Omental fat pad (tissue), 4 donors: ENCODE measurements around the gene NOL12. TPM values are rescaled to one million over a fixed set of nuclear protein-coding genes. Genes with fewer than 3 reads are reported as not detected.

Experiments used
- ATAC-seq: fragments of 150-250 bp; one replicate; pipeline ENCODE4 v1.9.1; 2016; ENCODE audit warnings: mild to moderate bottlenecking, moderate library complexity; ENCODE audit not compliant: low FRiP score
- DNase-seq: peaks from one replicate; pipeline ENCODE4 v3.0.0-alpha.2; 2019; ENCODE audit warnings: low spot score
- CTCF ChIP-seq, 3 donors: fragments of 450-650 bp; IDR thresholded peaks; one replicate each; pipeline ENCODE4 v1.5.1; 2016 to 2017; ENCODE audit warnings: antibody characterized with exemption in 3 of 3, mild to moderate bottlenecking in 3 of 3, moderate library complexity in 2 of 3
- small RNA-seq: library from RNA; depleted of rRNA; stranded (forward); fragments of <200 nt; gene quantifications from one replicate; pipeline ENCODE3, GENCODE V24; 2016
- total RNA-seq, 4 donors: library from RNA; depleted of rRNA; stranded (reverse); fragments of >200 nt; gene quantifications; one replicate each; pipeline ENCODE4 v1.1.0, GENCODE V29; 2016

Gene NOL12
- total RNA-seq, 4 donors from 2014 or later: 16.4 to 34.8 (median 21.4) TPM

- DNase-seq (no peak), ATAC-seq (no peak)
- no peak for TF ChIP-seq CTCF (IDR thresholded peaks at IDR 0.05)
These were observed 54.5 kb downstream of the NOL12 start for GRCh38 chr22:37740455-37741311.

- no peak for TF ChIP-seq CTCF (IDR thresholded peaks at IDR 0.05)
- DNase-seq (peak; percentile 82), ATAC-seq (peak; percentile 45)
These were observed 55.2 kb downstream of the NOL12 start for GRCh38 chr22:37741312-37741795.

- TF ChIP-seq CTCF (IDR thresholded peaks at IDR 0.05): no peak
- DNase-seq (no peak), ATAC-seq (peak; percentile 30)
These were observed 56.4 kb downstream of the NOL12 start for GRCh38 chr22:37742376-37743171.

Small RNA genes within 50 kb of the gene (small RNA-seq; reads per million reads assigned to genes)
- not detected for gene RN7SL385P

Other genes starting within 250 kb of the NOL12 start
- gene MFNG, start 200.0 kb upstream of the NOL12 start, total RNA-seq: 10 to 100 TPM; 16.0 to 64.2 (median 35.7) TPM
- 10 to 100 TPM in 1 of 4 donors, 1 to 10 TPM in 3; 2.5 to 18.8 (median 4.8) TPM for gene CARD10, start 166.9 kb upstream of the NOL12 start, total RNA-seq
- gene CDC42EP1, start 125.9 kb upstream of the NOL12 start, total RNA-seq: 10 to 100 TPM; 33.1 to 63.0 (median 39.2) TPM
- 10 to 100 TPM in 1 of 4 donors, 1 to 10 TPM in 2, not detected in 1; 1.8 to 13.6 (median 3.6) TPM for gene LGALS2, start 106.3 kb upstream of the NOL12 start, total RNA-seq
- 10 to 100 TPM; 28.7 to 50.7 (median 33.9) TPM for gene GGA1, start 77.5 kb upstream of the NOL12 start, total RNA-seq
- 10 to 100 TPM in 1 of 4 donors, 1 to 10 TPM in 3; 3.6 to 11.5 (median 8.2) TPM for gene SH3BP1, start 46.7 kb upstream of the NOL12 start, total RNA-seq
- 1 to 10 TPM; 3.8 to 5.4 (median 4.3) TPM for gene PDXP, start 27.6 kb upstream of the NOL12 start, total RNA-seq
- gene LGALS1, start 10.7 kb upstream of the NOL12 start, total RNA-seq: 1,000 to 10,000 TPM; 1,558 to 2,934 (median 2,167) TPM
- gene TRIOBP, start 10.7 kb downstream of the NOL12 start, total RNA-seq: 100 to 1,000 TPM in 1 of 4 donors, 10 to 100 TPM in 3; 79.2 to 179 (median 82.8) TPM
- gene GCAT, start 121.6 kb downstream of the NOL12 start, total RNA-seq: 10 to 100 TPM in 1 of 4 donors, 1 to 10 TPM in 3; 6.5 to 12.0 (median 8.9) TPM
- not detected for gene GALR3, start 137.0 kb downstream of the NOL12 start, total RNA-seq
- 10 to 100 TPM; 21.7 to 43.6 (median 28.6) TPM for gene ANKRD54, start 158.0 kb downstream of the NOL12 start, total RNA-seq
- 100 to 1,000 TPM; 303 to 410 (median 328) TPM for gene EIF3L, start 163.1 kb downstream of the NOL12 start, total RNA-seq
- 10 to 100 TPM; 15.4 to 42.4 (median 20.6) TPM for gene MICALL1, start 220.0 kb downstream of the NOL12 start, total RNA-seq